PC-9 (cell line): ENCODE data around the gene CMTM7.

Experiments
- EZH2 ChIP-seq: fragments of 200-600 bp; sonication (generic); IDR thresholded peaks from 2 replicates; pipeline ENCODE4 v1.8.0; 2017; ENCODE audit warnings: antibody characterized with exemption, low read depth
- TF ChIP-seq, protein P1 (sequence below): fragments of 200-600 bp; sonication (generic); conservative IDR thresholded peaks from 2 replicates; pipeline ENCODE4 v1.6.1; 2017; ENCODE audit warnings: mixed run types, antibody characterized with exemption, mild to moderate bottlenecking, moderate library complexity

DNA sequence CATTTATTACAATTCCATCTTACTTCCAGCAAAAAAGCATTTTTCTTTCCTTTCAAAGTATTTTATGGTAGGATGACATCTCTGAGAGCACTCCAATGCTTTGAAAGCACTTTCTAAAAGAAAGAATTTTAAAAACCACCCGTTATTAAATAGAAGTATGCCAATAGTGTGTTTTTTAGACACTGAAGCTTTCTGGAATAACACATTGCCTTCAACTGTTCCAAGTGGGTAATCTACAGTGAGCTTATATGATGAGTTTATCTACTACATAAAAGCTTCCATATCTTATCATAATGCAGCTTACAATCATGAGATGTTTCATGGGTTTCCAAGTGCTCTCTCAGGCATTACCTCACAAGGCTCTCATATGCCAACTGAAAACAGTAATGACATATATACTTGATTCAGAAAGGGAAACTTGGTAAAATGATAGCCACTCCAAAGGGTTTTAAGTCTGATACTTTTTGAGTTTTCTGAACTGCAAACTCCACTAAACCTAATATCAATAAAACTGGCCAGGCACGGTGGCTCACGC is 96.9 kb downstream of the CMTM7 start:
- TF ChIP-seq, protein P1, sequence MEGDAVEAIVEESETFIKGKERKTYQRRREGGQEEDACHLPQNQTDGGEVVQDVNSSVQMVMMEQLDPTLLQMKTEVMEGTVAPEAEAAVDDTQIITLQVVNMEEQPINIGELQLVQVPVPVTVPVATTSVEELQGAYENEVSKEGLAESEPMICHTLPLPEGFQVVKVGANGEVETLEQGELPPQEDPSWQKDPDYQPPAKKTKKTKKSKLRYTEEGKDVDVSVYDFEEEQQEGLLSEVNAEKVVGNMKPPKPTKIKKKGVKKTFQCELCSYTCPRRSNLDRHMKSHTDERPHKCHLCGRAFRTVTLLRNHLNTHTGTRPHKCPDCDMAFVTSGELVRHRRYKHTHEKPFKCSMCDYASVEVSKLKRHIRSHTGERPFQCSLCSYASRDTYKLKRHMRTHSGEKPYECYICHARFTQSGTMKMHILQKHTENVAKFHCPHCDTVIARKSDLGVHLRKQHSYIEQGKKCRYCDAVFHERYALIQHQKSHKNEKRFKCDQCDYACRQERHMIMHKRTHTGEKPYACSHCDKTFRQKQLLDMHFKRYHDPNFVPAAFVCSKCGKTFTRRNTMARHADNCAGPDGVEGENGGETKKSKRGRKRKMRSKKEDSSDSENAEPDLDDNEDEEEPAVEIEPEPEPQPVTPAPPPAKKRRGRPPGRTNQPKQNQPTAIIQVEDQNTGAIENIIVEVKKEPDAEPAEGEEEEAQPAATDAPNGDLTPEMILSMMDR, result no peak
- no peak for TF ChIP-seq EZH2
